ENCODE data around the gene SLC25A18.
A peak's percentile ranks its signal among the peaks of the same experiment; 100 is the strongest.

Gene SLC25A18

DNA sequence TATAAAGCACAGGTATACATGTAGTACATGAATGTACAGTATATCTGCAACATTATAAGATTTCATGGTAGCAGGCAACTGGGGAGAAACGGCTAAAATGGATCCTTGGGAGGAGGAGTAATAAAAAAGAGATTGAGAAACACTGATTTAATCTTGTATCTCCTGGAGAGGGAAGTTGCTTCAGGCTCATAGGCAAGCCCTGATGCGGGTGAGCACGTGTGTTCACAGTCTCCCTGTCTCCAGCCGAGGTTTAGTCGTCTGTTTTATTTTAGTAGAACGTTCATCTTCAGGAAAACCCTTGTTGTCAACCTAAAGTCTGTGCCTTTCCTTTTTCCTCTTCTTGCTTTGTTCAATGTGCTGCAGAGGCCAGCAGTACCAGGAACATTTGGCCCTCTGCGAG lies 21.8 kb upstream of the SLC25A18 start:
- H3K36me3 ChIP-seq = peaks cover 0 to 29% (median 12%) of the 10 kb centered on the region in 11 experiments; a peak in 13 of 22 replicates
- no peak overlapping the region for H3K9ac ChIP-seq

GRCh38 chr22:17542452-17542851 lies 20.8 kb upstream of the SLC25A18 start:
- Histone ChIP-seq H3K4me2 (no peak overlapping the region), H3K4me1 (no peaks in the 10 kb centered on the region), H3K9ac (no peak overlapping the region), H4K20me1 (no peaks in the 10 kb centered on the region), H3K4me3 (no peak overlapping the region), H3K36me3 (peaks cover 0 to 26% (median 12%) of the 10 kb centered on the region in 11 experiments; a peak in 13 of 22 replicates), H3K27me3 (no peaks in the 10 kb centered on the region), H3K27ac (no peak overlapping the region), H3K9me3 (replicated peaks in 1 of 11) (no peaks in the 10 kb centered on the region)
- TF ChIP-seq Cebpa-rat (IDR thresholded peaks at IDR 0.05) = no peak

More for the DNA sequence above, 21.8 kb upstream of the SLC25A18 start:
- H3K4me3 ChIP-seq = no peak overlapping the region
- no peaks in the 10 kb centered on the region for H4K20me1 ChIP-seq
- H3K27ac ChIP-seq = no peak overlapping the region
- H3K4me1 ChIP-seq = no peaks in the 10 kb centered on the region
- H3K9me3 ChIP-seq (replicated peaks in 1 of 11) = no peaks in the 10 kb centered on the region
- no peak overlapping the region for H3K4me2 ChIP-seq
- H3K27me3 ChIP-seq = no peaks in the 10 kb centered on the region
- TF ChIP-seq Cebpa-rat (IDR thresholded peaks at IDR 0.05) = no peak

- no peak overlapping the region for H3K27ac ChIP-seq
- H3K36me3 ChIP-seq = peaks cover 0 to 44% (median 14%) of the 10 kb centered on the region in 11 experiments; a peak in 9 of 22 replicates
- no peak overlapping the region for H3K9ac ChIP-seq
- no peaks in the 10 kb centered on the region for H3K27me3 ChIP-seq
- no peak overlapping the region for H3K4me3 ChIP-seq
- no peaks in the 10 kb centered on the region for H3K9me3 ChIP-seq (replicated peaks in 1 of 11)
- no peaks in the 10 kb centered on the region for H4K20me1 ChIP-seq
- no peak for TF ChIP-seq Cebpa-rat (IDR thresholded peaks at IDR 0.05)
- H3K4me1 ChIP-seq = no peaks in the 10 kb centered on the region; a peak in 1 of 20 replicates
- no peak overlapping the region for H3K4me2 ChIP-seq
These were observed 15.1 kb upstream of the SLC25A18 start for GRCh38 chr22:17548010-17548755.

GRCh38 chr22:17548756-17549035 lies 14.6 kb upstream of the SLC25A18 start:
- H3K9me3 ChIP-seq (replicated peaks in 1 of 11) = no peaks in the 10 kb centered on the region
- H3K4me3 ChIP-seq = no peak overlapping the region
- no peaks in the 10 kb centered on the region for H3K27me3 ChIP-seq
- H3K27ac ChIP-seq = no peak overlapping the region
- H3K4me1 ChIP-seq = peaks cover 0 to 4% (median 0%) of the 10 kb centered on the region in 10 experiments; a peak in 3 of 20 replicates
- no peak overlapping the region for H3K9ac ChIP-seq
- peaks cover 0 to 40% (median 12%) of the 10 kb centered on the region in 11 experiments; a peak in 9 of 22 replicates for H3K36me3 ChIP-seq
- H4K20me1 ChIP-seq = no peaks in the 10 kb centered on the region
- H3K4me2 ChIP-seq = no peak overlapping the region
- no peak for TF ChIP-seq Cebpa-rat (IDR thresholded peaks at IDR 0.05)

GRCh38 chr22:17549183-17549582 lies 14.1 kb upstream of the SLC25A18 start:
- H3K36me3 ChIP-seq = peaks cover 0 to 40% (median 12%) of the 10 kb centered on the region in 11 experiments; a peak in 9 of 22 replicates
- H3K4me2 ChIP-seq = no peak overlapping the region
- H3K4me3 ChIP-seq = no peak overlapping the region
- no peak overlapping the region for H3K27ac ChIP-seq
- H3K4me1 ChIP-seq = peaks cover 0 to 4% (median 0%) of the 10 kb centered on the region in 10 experiments; a peak in 3 of 20 replicates
- no peak overlapping the region for H3K9ac ChIP-seq
- H4K20me1 ChIP-seq = no peaks in the 10 kb centered on the region
- no peaks in the 10 kb centered on the region for H3K9me3 ChIP-seq (replicated peaks in 1 of 11)
- TF ChIP-seq Cebpa-rat (IDR thresholded peaks at IDR 0.05) = no peak
- H3K27me3 ChIP-seq = no peaks in the 10 kb centered on the region

DNA sequence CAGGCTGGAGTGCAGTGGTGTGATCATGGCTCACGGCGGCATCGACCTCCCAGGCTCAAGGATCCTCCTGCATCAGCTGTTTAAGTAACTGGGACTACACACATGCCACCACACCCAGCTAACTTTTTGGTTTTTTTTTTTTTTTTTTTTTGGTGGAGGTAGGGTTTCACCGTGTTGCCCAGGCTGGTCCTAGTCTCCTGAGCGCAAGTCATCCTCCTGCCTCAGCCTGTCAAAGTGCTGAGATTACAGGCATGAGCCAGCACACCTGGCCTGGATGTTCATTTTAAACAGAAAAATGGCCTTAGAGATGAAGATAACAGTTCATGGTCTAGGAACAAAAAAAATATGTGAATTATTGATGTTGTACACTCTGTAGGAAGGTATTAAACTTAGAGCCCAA lies 13.6 kb upstream of the SLC25A18 start:
- H3K9ac ChIP-seq = no peak overlapping the region
- H3K4me2 ChIP-seq = no peak overlapping the region
- no peak overlapping the region for H3K27ac ChIP-seq
- no peak for TF ChIP-seq Cebpa-rat (IDR thresholded peaks at IDR 0.05)
- no peaks in the 10 kb centered on the region for H3K27me3 ChIP-seq
- H3K36me3 ChIP-seq = peaks cover 0 to 40% (median 12%) of the 10 kb centered on the region in 11 experiments; a peak in 9 of 22 replicates
- H4K20me1 ChIP-seq = no peaks in the 10 kb centered on the region
- no peak overlapping the region for H3K4me3 ChIP-seq
- no peaks in the 10 kb centered on the region for H3K9me3 ChIP-seq (replicated peaks in 1 of 11)
- H3K4me1 ChIP-seq = peaks cover 0 to 4% (median 0%) of the 10 kb centered on the region in 10 experiments; a peak in 3 of 20 replicates

DNA sequence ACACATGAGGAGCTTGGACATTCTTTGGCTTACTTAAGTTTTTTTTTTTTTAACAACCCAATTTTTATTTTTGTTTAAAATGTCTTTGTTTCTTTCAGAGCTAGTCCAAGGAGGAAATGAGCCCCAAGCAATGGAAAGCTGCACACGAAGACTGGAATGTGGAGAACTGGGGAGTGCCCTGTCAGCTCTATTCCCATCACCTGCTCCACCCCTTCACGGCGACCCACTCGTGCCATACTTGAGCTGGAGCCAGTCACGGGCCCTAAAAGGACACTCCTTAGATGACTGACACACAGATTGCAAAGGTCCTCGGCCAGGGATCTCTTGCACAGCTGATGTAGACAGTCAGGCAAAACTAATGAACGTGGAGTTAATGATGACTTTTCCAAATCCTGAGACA lies 10.6 kb upstream of the SLC25A18 start:
- no peak overlapping the region for H3K9ac ChIP-seq
- no peak for TF ChIP-seq Cebpa-rat (IDR thresholded peaks at IDR 0.05)
- H3K9me3 ChIP-seq (replicated peaks in 1 of 11) = no peaks in the 10 kb centered on the region
- H4K20me1 ChIP-seq = no peaks in the 10 kb centered on the region
- H3K4me3 ChIP-seq = no peak overlapping the region
- no peaks in the 10 kb centered on the region for H3K27me3 ChIP-seq
- H3K4me1 ChIP-seq = peaks cover 0 to 4% (median 0%) of the 10 kb centered on the region in 10 experiments; a peak in 3 of 20 replicates
- H3K36me3 ChIP-seq = peaks cover 0 to 37% (median 12%) of the 10 kb centered on the region in 11 experiments; a peak in 9 of 22 replicates
- H3K27ac ChIP-seq = no peak overlapping the region
- no peak overlapping the region for H3K4me2 ChIP-seq

GRCh38 chr22:17554814-17555213 lies 8.5 kb upstream of the SLC25A18 start:
- Histone ChIP-seq H3K4me2 (no peak overlapping the region), H3K4me3 (no peak overlapping the region), H3K36me3 (peaks cover 0 to 17% (median 7%) of the 10 kb centered on the region in 11 experiments; a peak in 8 of 22 replicates), H3K27ac (no peak overlapping the region), H3K9me3 (replicated peaks in 1 of 11) (no peaks in the 10 kb centered on the region), H3K9ac (no peak overlapping the region), H3K27me3 (no peaks in the 10 kb centered on the region), H3K4me1 (peaks cover 0 to 4% (median 0%) of the 10 kb centered on the region in 10 experiments; a peak in 3 of 20 replicates), H4K20me1 (no peaks in the 10 kb centered on the region)
- no peak for TF ChIP-seq Cebpa-rat (IDR thresholded peaks at IDR 0.05)

DNA sequence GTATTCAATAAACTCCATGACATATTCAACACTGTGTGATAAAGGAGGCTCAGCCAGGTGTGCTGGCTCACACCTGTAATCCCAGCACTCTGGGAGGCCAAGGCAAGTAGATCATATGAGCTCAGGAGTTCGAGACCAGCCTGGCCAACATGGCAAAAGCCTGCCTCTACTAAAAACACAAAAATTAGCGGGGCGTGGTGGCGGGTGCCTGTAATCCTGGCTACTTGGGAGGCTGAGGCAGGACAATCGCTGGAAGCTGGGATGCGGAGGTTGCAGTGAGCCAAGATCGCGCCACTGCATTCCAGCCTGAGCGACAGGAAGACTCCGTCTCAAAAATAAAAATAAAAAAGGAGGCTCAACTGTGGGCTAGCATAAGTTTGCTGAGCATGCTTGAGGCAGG lies 4.1 kb upstream of the SLC25A18 start:
- no peak overlapping the region for H3K9ac ChIP-seq
- no peak overlapping the region for H3K4me3 ChIP-seq
- 0 out of 22 replicates have a peak overlapping the region, but pooled peaks of 1 of the 11 experiments have one; percentile 27 for H3K27ac ChIP-seq
- no peak overlapping the region for H3K4me2 ChIP-seq
- no peaks in the 10 kb centered on the region for H4K20me1 ChIP-seq
- H3K9me3 ChIP-seq (replicated peaks in 1 of 11) = 0 out of 22 replicates have a peak, but pooled peaks cover 0 to 3% (median 0%) of the 10 kb centered on the region in 11 experiments
- TF ChIP-seq Cebpa-rat (IDR thresholded peaks at IDR 0.05) = no peak
- no peaks in the 10 kb centered on the region for H3K27me3 ChIP-seq
- H3K36me3 ChIP-seq = no peaks in the 10 kb centered on the region
- peaks cover 10 to 22% (median 21%) of the 10 kb centered on the region in 10 experiments for H3K4me1 ChIP-seq
